Trophoblast cell (in vitro differentiated cells and primary cell): ENCODE results near the gene URB1.
"Not testable (repeated sequence)": the region's sequence is repeated elsewhere in the genome, so short reads cannot be mapped to it uniquely, and the experiment has no call there.

ENCODE experiments used
- DNase-seq, 2 donors: peaks; one replicate each; pipeline ENCODE4 v3.0.0-alpha.2; 2016
- H2AFZ ChIP-seq: 2 replicates; pipeline ENCODE4 v1.6.1; 2013; ENCODE audit warnings: low read length, moderate library complexity, mild to moderate bottlenecking; ENCODE audit not compliant: insufficient read depth, poor library complexity
- H2AK5ac ChIP-seq: 2 replicates; pipeline ENCODE4 v1.6.1; 2013; ENCODE audit warnings: mild to moderate bottlenecking, low read length
- H2BK120ac ChIP-seq: 2 replicates; pipeline ENCODE4 v1.6.1; 2013; ENCODE audit warnings: low read length, mild to moderate bottlenecking, moderate library complexity; ENCODE audit not compliant: insufficient read depth, poor library complexity
- H2BK12ac ChIP-seq: 2 replicates; pipeline ENCODE4 v1.6.1; 2013; ENCODE audit warnings: mild to moderate bottlenecking, low read length, moderate library complexity
- H2BK5ac ChIP-seq: 2 replicates; pipeline ENCODE4 v1.6.1; 2013; ENCODE audit warnings: low read length, low read depth, moderate library complexity, mild to moderate bottlenecking; ENCODE audit not compliant: poor library complexity
- H3K14ac ChIP-seq: 2 replicates; pipeline ENCODE4 v1.6.1; 2013; ENCODE audit warnings: mild to moderate bottlenecking, low read length
- H3K18ac ChIP-seq: 2 replicates; pipeline ENCODE4 v1.6.1; 2013; ENCODE audit warnings: mild to moderate bottlenecking, low read length
- H3K23ac ChIP-seq: 2 replicates; pipeline ENCODE4 v1.6.1; 2013; ENCODE audit warnings: low read length
- H3K27ac ChIP-seq: 2 replicates; pipeline ENCODE4 v1.5.1; 2013; ENCODE audit warnings: low read depth, mild to moderate bottlenecking, inconsistent platforms, low read length, moderate library complexity
- H3K27me3 ChIP-seq: 2 replicates; pipeline ENCODE4 v1.6.1; 2013; ENCODE audit warnings: inconsistent platforms, mild to moderate bottlenecking, low read length, moderate library complexity; ENCODE audit not compliant: insufficient read depth
- H3K36me3 ChIP-seq, 2 experiments: 1 replicate in 1 of 2; 2 replicates in 1 of 2; pipeline ENCODE4 v1.6.1; 2013; ENCODE audit warnings: low read length in 2 of 2, mild to moderate bottlenecking in 2 of 2, moderate library complexity in 1 of 2; ENCODE audit not compliant: insufficient read depth in 2 of 2, control insufficient read depth in 1 of 2
- H3K4ac ChIP-seq: 2 replicates; pipeline ENCODE4 v1.6.1; 2013; ENCODE audit warnings: low read depth, mild to moderate bottlenecking, low read length, moderate library complexity
- H3K4me1 ChIP-seq, 2 experiments: 1 replicate in 1 of 2; 2 replicates in 1 of 2; pipeline ENCODE4 v1.6.1; 2013; ENCODE audit warnings: low read length in 2 of 2, mild to moderate bottlenecking in 2 of 2, moderate library complexity in 1 of 2; ENCODE audit not compliant: insufficient read depth in 2 of 2, control insufficient read depth in 1 of 2
- H3K4me2 ChIP-seq: 2 replicates; pipeline ENCODE4 v1.6.1; 2013; ENCODE audit warnings: inconsistent platforms, mild to moderate bottlenecking, low read length, moderate library complexity
- H3K4me3 ChIP-seq: 2 replicates; pipeline ENCODE4 v1.5.1; 2013; ENCODE audit warnings: mild to moderate bottlenecking, low read depth, low read length, inconsistent platforms
- H3K79me1 ChIP-seq: one replicate; pipeline ENCODE4 v1.6.1; 2013; ENCODE audit warnings: low read length
- H3K79me2 ChIP-seq: 2 replicates; pipeline ENCODE4 v1.6.1; 2013; ENCODE audit warnings: low read length, mild to moderate bottlenecking; ENCODE audit not compliant: control insufficient read depth, insufficient read depth, poor library complexity
- H3K9ac ChIP-seq: 2 replicates; pipeline ENCODE4 v1.6.1; 2013; ENCODE audit warnings: mild to moderate bottlenecking, low read length
- H3K9me3 ChIP-seq: 2 replicates; pipeline ENCODE4 v1.6.1; 2013; ENCODE audit warnings: low read depth, mild to moderate bottlenecking, control low read depth, inconsistent platforms, low read length; ENCODE audit not compliant: insufficient read depth
- H4K12ac ChIP-seq: 2 replicates; pipeline ENCODE4 v1.6.1; 2013; ENCODE audit warnings: low read depth, mild to moderate bottlenecking, low read length, moderate library complexity
- H4K8ac ChIP-seq: 2 replicates; pipeline ENCODE4 v1.6.1; 2013; ENCODE audit warnings: low read depth, mild to moderate bottlenecking, low read length, moderate library complexity
- H4K91ac ChIP-seq: one replicate; pipeline ENCODE4 v1.6.1; 2013; ENCODE audit warnings: low read depth, mild to moderate bottlenecking, low read length, moderate library complexity
- WGBS: extraction: QIAGEN DNeasy Blood & Tissue Kit; methylation state at CpG from one replicate; pipeline ENCODE4 v1.1.7; 2013; ENCODE audit warnings: missing lambda C conversion rate; ENCODE audit not compliant: insufficient read length, insufficient coverage; ENCODE audit errors: extremely low coverage; 5-methylcytosine and 5-hydroxymethylcytosine counted together

Gene URB1

DNA sequence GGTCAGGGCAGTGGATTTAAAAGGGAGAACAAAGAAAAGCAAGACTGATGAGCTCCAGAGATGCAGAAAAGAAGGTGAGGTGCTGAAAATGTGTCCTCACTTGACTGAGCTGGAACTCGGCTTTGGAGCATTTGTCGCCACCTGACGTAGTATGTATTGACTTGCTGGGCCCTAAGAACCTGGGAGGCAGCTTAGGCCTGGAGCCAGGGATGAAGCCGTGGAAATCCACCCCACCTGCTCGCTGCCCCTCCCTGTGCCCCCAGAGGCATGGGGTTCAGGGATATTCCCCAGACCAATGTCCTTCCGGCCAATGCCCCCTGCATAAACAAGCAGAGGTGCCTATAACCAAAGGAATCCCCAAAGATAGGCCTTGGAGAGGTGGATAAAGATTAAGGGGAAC, 79.8 kb downstream of the URB1 start:
- H2BK120ac ChIP-seq: no peak overlapping the region
- no peak overlapping the region for H3K18ac ChIP-seq
- H4K91ac ChIP-seq: no peak overlapping the region
- H3K4me1 ChIP-seq: peaks cover 0 to 5% of the 10 kb centered on the region in 2 experiments
- WGBS: no CpG with 5 or more reads among the region's 6 CpGs
- H3K4me3 ChIP-seq: no peak overlapping the region
- H4K8ac ChIP-seq: no peak overlapping the region
- no peak overlapping the region for H2BK12ac ChIP-seq
- no peak overlapping the region for H3K14ac ChIP-seq
- peaks cover 3% of the 10 kb centered on the region for H3K9me3 ChIP-seq
- H3K27ac ChIP-seq: no peak overlapping the region
- no peaks in the 10 kb centered on the region for H3K79me2 ChIP-seq
- H3K9ac ChIP-seq: no peak overlapping the region
- no peak overlapping the region for H3K4ac ChIP-seq
- H3K23ac ChIP-seq: no peak overlapping the region
- no peak overlapping the region for H2AK5ac ChIP-seq
- peaks cover 39 to 49% of the 10 kb centered on the region in 2 experiments for H3K36me3 ChIP-seq
- H2AFZ ChIP-seq: no peak overlapping the region
- no peaks in the 10 kb centered on the region for H3K27me3 ChIP-seq
- H3K79me1 ChIP-seq: no peaks in the 10 kb centered on the region
- no peak for DNase-seq
- no peak overlapping the region for H3K4me2 ChIP-seq
- H2BK5ac ChIP-seq: no peak overlapping the region
- no peak overlapping the region for H4K12ac ChIP-seq

DNA sequence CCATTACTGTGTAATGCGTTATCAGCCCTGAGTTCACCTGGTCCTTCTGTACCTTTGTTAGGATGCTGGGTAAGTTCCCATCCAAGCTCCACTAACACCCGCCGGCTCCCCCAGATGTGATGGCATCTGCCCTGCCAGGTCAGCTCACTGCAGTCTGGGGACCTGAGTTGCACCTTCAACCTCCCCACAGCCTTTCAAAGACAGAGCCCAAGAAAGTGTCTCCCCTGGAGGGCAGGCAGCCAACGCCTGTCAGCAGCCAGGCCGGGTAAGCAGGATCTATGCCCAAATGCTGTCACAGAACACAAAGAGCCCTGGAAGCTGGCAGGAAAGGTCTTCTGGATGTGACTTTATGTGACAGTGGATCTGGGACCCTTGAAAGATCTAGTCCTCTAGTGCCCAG, 80.5 kb downstream of the URB1 start:
- no peak for DNase-seq
- Histone ChIP-seq H3K79me2 (no peaks in the 10 kb centered on the region), H3K79me1 (no peaks in the 10 kb centered on the region), H3K27me3 (no peaks in the 10 kb centered on the region), H3K4me2 (no peak overlapping the region), H4K8ac (no peak overlapping the region), H3K36me3 (peaks cover 33 to 43% of the 10 kb centered on the region in 2 experiments), H2BK5ac (no peak overlapping the region), H2AFZ (no peak overlapping the region), H2BK120ac (no peak overlapping the region), H3K9me3 (peaks cover 3% of the 10 kb centered on the region), H4K12ac (no peak overlapping the region), H3K14ac (no peak overlapping the region), H3K4me3 (no peak overlapping the region), H3K18ac (no peak overlapping the region), H3K4ac (no peak overlapping the region), H3K4me1 (peaks cover 0 to 5% of the 10 kb centered on the region in 2 experiments), H3K27ac (no peak overlapping the region), H3K23ac (no peak overlapping the region), H3K9ac (no peak overlapping the region), H4K91ac (no peak overlapping the region), H2AK5ac (no peak overlapping the region), H2BK12ac (no peak overlapping the region)
- WGBS: no CpG with 5 or more reads among the region's 5 CpGs

GRCh38 chr21:32311621-32312020, 81.2 kb downstream of the URB1 start:
- no peak overlapping the region for H2AK5ac ChIP-seq
- H3K36me3 ChIP-seq: peaks cover 26 to 36% of the 10 kb centered on the region in 2 experiments
- H3K4ac ChIP-seq: no peak overlapping the region
- H4K8ac ChIP-seq: no peak overlapping the region
- no peak overlapping the region for H3K23ac ChIP-seq
- no peak overlapping the region for H3K18ac ChIP-seq
- no peak overlapping the region for H3K27ac ChIP-seq
- H3K27me3 ChIP-seq: no peaks in the 10 kb centered on the region
- H2BK12ac ChIP-seq: no peak overlapping the region
- WGBS: no CpG with 5 or more reads among the region's 9 CpGs
- H3K9me3 ChIP-seq: peaks cover 3% of the 10 kb centered on the region
- no peak for DNase-seq
- H2BK5ac ChIP-seq: no peak overlapping the region
- peaks cover 0 to 5% of the 10 kb centered on the region in 2 experiments for H3K4me1 ChIP-seq
- no peak overlapping the region for H3K9ac ChIP-seq
- no peak overlapping the region for H3K4me3 ChIP-seq
- H3K79me1 ChIP-seq: no peaks in the 10 kb centered on the region
- H3K14ac ChIP-seq: no peak overlapping the region
- H2BK120ac ChIP-seq: no peak overlapping the region
- H2AFZ ChIP-seq: no peak overlapping the region
- no peak overlapping the region for H4K12ac ChIP-seq
- no peak overlapping the region for H4K91ac ChIP-seq
- H3K4me2 ChIP-seq: no peak overlapping the region
- no peaks in the 10 kb centered on the region for H3K79me2 ChIP-seq

DNA sequence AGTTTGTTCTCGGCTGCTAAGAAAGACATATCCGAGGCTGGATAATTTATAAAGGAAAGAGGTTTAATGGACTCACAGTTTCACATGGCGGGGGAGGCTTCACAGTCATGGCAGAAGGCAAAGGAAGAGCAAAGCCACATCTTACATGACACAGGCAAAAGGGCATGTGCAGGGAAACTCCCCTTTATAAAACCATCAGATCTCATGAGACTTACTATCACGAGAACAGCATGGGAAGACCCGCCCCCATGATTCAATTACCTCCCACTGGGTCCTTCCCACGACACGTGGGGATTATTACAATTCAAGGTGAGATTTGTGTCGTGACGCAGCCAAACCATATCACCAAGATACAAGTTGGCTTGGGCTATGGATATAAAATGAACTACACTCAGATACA, 81.8 kb downstream of the URB1 start:
- not testable (repeated sequence) for H3K79me2 ChIP-seq, H3K9me3 ChIP-seq, H3K23ac ChIP-seq, H2BK12ac ChIP-seq, H3K27me3 ChIP-seq, H3K4me1 ChIP-seq, H2BK120ac ChIP-seq, H2BK5ac ChIP-seq, H3K14ac ChIP-seq, H3K18ac ChIP-seq, H3K4ac ChIP-seq, H3K79me1 ChIP-seq, H3K9ac ChIP-seq, DNase-seq, H4K12ac ChIP-seq, H2AFZ ChIP-seq, H4K8ac ChIP-seq, H3K4me3 ChIP-seq, H3K27ac ChIP-seq, H2AK5ac ChIP-seq, H4K91ac ChIP-seq, H3K4me2 ChIP-seq
- no CpG with 5 or more reads among the region's 9 CpGs for WGBS
- peaks cover 19 to 29% of the 10 kb centered on the region in 2 experiments for H3K36me3 ChIP-seq
